Psoas muscle (tissue), 8 donors: ENCODE data around the gene GNG12. TPM values are rescaled to one million over a fixed set of nuclear protein-coding genes. Genes with fewer than 3 reads are reported as not detected.
A peak's percentile ranks its signal among the peaks of the same experiment; 100 is the strongest.

Experiments used
- ATAC-seq, 4 donors: fragments of 200-7000 bp; cut with Tn5 transposase; one replicate each; pipeline ENCODE4 v1.9.1; 2020; ENCODE audit warnings: moderate library complexity in 3 of 4, mild to moderate bottlenecking in 2 of 4
- DNase-seq, 2 donors: peaks; one replicate each; pipeline ENCODE4 v3.0.0-alpha.2; 2020
- H3K27ac ChIP-seq: fragments of 200-600 bp; one replicate; pipeline ENCODE4 v1.8.0; 2022
- H3K27me3 ChIP-seq, 3 donors: fragments of 200-600 bp in 1 of 3; one replicate each; pipeline versions ENCODE4 v1.6.1 to v1.8.0; 2013 to 2022; ENCODE audit warnings: low read length in 2 of 3, mild to moderate bottlenecking in 2 of 3, moderate library complexity in 1 of 3; ENCODE audit not compliant: insufficient read depth in 3 of 3
- H3K36me3 ChIP-seq, 2 donors: fragments of 200-600 bp in 1 of 2; one replicate each; pipeline versions ENCODE4 v1.6.1 to v1.8.0; 2013 to 2022; ENCODE audit warnings: low read depth in 1 of 2, mild to moderate bottlenecking in 1 of 2, moderate library complexity in 1 of 2; ENCODE audit not compliant: insufficient read depth in 1 of 2
- H3K4me1 ChIP-seq: fragments of 200-600 bp; one replicate; pipeline ENCODE4 v1.8.0; 2022
- H3K4me3 ChIP-seq: fragments of 200-600 bp; one replicate; pipeline ENCODE4 v1.8.0; 2022; ENCODE audit warnings: mild to moderate bottlenecking
- H3K9me3 ChIP-seq: fragments of 200-600 bp; one replicate; pipeline ENCODE4 v1.8.0; 2022
- CTCF ChIP-seq: fragments of 200-600 bp; IDR thresholded peaks from one replicate; pipeline ENCODE4 v1.8.0; 2022; ENCODE audit warnings: antibody characterized with exemption
- WGBS, 3 donors: extraction: QIAGEN DNeasy Blood & Tissue Kit; methylation state at CpG; one replicate each; pipeline versions ENCODE4 v1.1.6 to v1.1.7; 2013; 5-methylcytosine and 5-hydroxymethylcytosine counted together
- intact Hi-C, 2 donors: fragments of 100-400 bp; cut with DNase I; formaldehyde crosslinking; loops; one replicate each; pipeline versions ENCODE4 v1.11.0 to v1.14.2; 2022
- polyA plus RNA-seq, 3 donors: library from polyadenylated mRNA; stranded (reverse); fragments of 200-250 nt; gene quantifications; one replicate each; pipeline ENCODE4 v1.2.3, GENCODE V29; 2013
- total RNA-seq, 4 donors: library from RNA; stranded (reverse); fragmentation: NEBNext Ultra II Directional in 2 of 4; extraction: Animal tissue kit (Norgen Biotek cat#: 25700) in 2 of 4; gene quantifications; one replicate each; pipeline versions ENCODE4 v1.2.1 to v1.2.4, GENCODE V29; 2021 to 2023
- donor health status: healthy with polysubstance abuse.
- donor health status: DM: no; HTN: no; CAD: no; lungs with moderate emphysema.
- donor health status: Bipolar disorder and iron deficiency.
- donor health status: healthy.
- donor health status: DM: yes; HTN: yes; CAD: no.
- donor health status: DM: no; HTN: no; CAD: no.
- donor health status: DM: no; HTN: no; CAD: no.
- donor health status: DM: yes; HTN: yes; CAD: no.

The GNG12 gene
- total and polyA plus RNA-seq, 7 donors: 8.9 to 25.1 (median 18.6) TPM

- peak overlapping the region; percentile 46 for H3K27ac ChIP-seq
- no peak overlapping the region for H3K4me3 ChIP-seq
- intact Hi-C loops: no loop called here
- no peak for ATAC-seq
- no peaks in the 10 kb centered on the region for H3K9me3 ChIP-seq
- no peak for TF ChIP-seq CTCF
- no peaks in the 10 kb centered on the region for H3K27me3 ChIP-seq
- H3K4me1 ChIP-seq: peaks cover 11% of the 10 kb centered on the region
- DNase-seq: no peak
- no peaks in the 10 kb centered on the region for H3K36me3 ChIP-seq
- 85 to 90% (median 89%) methylated on average over 3 of the region's 3 CpGs for WGBS, 3 donors
Observed at GRCh38 chr1:67736750-67737149, 96.5 kb downstream of the GNG12 start.

- Histone ChIP-seq H3K27ac (peak overlapping the region; percentile 46), H3K4me3 (peak overlapping the region; percentile 22), H3K4me1 (peaks cover 11% of the 10 kb centered on the region), H3K9me3 (no peaks in the 10 kb centered on the region), H3K36me3 (no peaks in the 10 kb centered on the region), H3K27me3 (no peaks in the 10 kb centered on the region)
- intact Hi-C loops: no loop called here
- no peak for TF ChIP-seq CTCF
- WGBS, 3 donors: 29 to 45% (median 38%) methylated on average over 11 of the region's 11 CpGs
- ATAC-seq (peak; percentile 58 to 81 (median 80)), DNase-seq (peak; percentile 74 to 78)
Observed at GRCh38 chr1:67735806-67736627, 97.2 kb downstream of the GNG12 start.

- Histone ChIP-seq H3K27me3 (no peaks in the 10 kb centered on the region), H3K4me3 (no peak overlapping the region), H3K4me1 (peaks cover 11% of the 10 kb centered on the region), H3K9me3 (no peaks in the 10 kb centered on the region), H3K27ac (peak overlapping the region; percentile 46), H3K36me3 (no peaks in the 10 kb centered on the region)
- DNase-seq: no peak
- 54 to 61% (median 60%) methylated on average over 3 of the region's 3 CpGs for WGBS, 3 donors
- intact Hi-C loops: no loop called here
- ATAC-seq: peak in 2 of 4 donors; percentile 15 to 22
- TF ChIP-seq CTCF: no peak
Observed at GRCh38 chr1:67735206-67735605, 98.1 kb downstream of the GNG12 start.

GRCh38 chr1:67734323-67734690, 99.0 kb downstream of the GNG12 start:
- Histone ChIP-seq H3K4me3 (no peak overlapping the region), H3K27ac (no peak overlapping the region), H3K36me3 (no peaks in the 10 kb centered on the region), H3K27me3 (no peaks in the 10 kb centered on the region), H3K4me1 (peaks cover 11% of the 10 kb centered on the region), H3K9me3 (no peaks in the 10 kb centered on the region)
- DNase-seq (no peak), ATAC-seq (no peak)
- intact Hi-C loops: no loop called here
- WGBS, 3 donors: 80 to 88% (median 88%) methylated on average over 3 of the region's 3 CpGs
- TF ChIP-seq CTCF: no peak
